DOHH2 (cell line): ENCODE measurements around the gene C6orf47.

Source experiments
- H3F3A ChIP-seq: fragments of 200-600 bp; sonication (generic), shearing (Covaris generic); 2 replicates; pipeline ENCODE4 v1.6.0; 2016; ENCODE audit warnings: antibody characterized with exemption, mild to moderate bottlenecking; ENCODE audit not compliant: control insufficient read depth, insufficient read depth
- H3K27ac ChIP-seq: fragments of 200-600 bp; sonication (generic); 2 replicates; pipeline ENCODE4 v1.5.1; 2014; ENCODE audit warnings: low read depth, mild to moderate bottlenecking, low read length, moderate library complexity
- H3K27me3 ChIP-seq: fragments of 200-600 bp; sonication (generic); 2 replicates; pipeline ENCODE4 v1.6.1; 2014; ENCODE audit warnings: mild to moderate bottlenecking, low read length, mixed read lengths; ENCODE audit not compliant: control insufficient read depth
- H3K36me3 ChIP-seq: fragments of 200-600 bp; sonication (generic); 2 replicates; pipeline ENCODE4 v1.6.1; 2014; ENCODE audit warnings: mild to moderate bottlenecking, low read length, moderate library complexity, mixed read lengths; ENCODE audit not compliant: control insufficient read depth
- H3K4me1 ChIP-seq: fragments of 200-600 bp; sonication (generic); 2 replicates; pipeline ENCODE4 v1.6.1; 2014; ENCODE audit warnings: mild to moderate bottlenecking, low read length, mixed read lengths; ENCODE audit not compliant: control insufficient read depth
- H3K4me2 ChIP-seq: fragments of 200-600 bp; sonication (generic); 2 replicates; pipeline ENCODE4 v1.6.0; 2014; ENCODE audit warnings: mild to moderate bottlenecking, low read length, moderate library complexity
- H3K4me3 ChIP-seq: fragments of 200-600 bp; sonication (generic); 2 replicates; pipeline ENCODE4 v1.5.1; 2014; ENCODE audit warnings: mild to moderate bottlenecking, low read length, mixed read lengths
- H3K79me2 ChIP-seq: fragments of 200-600 bp; sonication (generic); 2 replicates; pipeline ENCODE4 v1.6.1; 2014; ENCODE audit warnings: mild to moderate bottlenecking, low read length, mixed read lengths; ENCODE audit not compliant: control insufficient read depth
- H3K9me2 ChIP-seq: fragments of 200-600 bp; sonication (generic); replicated peaks from 2 replicates; pipeline ENCODE4 v1.6.1; 2014; ENCODE audit warnings: mild to moderate bottlenecking, low read length, mixed read lengths; ENCODE audit not compliant: control insufficient read depth
- H3K9me3 ChIP-seq: fragments of 200-600 bp; sonication (generic); 2 replicates; pipeline ENCODE4 v1.6.1; 2014; ENCODE audit warnings: antibody characterized with exemption, low read length, mixed read lengths; ENCODE audit not compliant: control insufficient read depth, insufficient read depth
- H4K20me1 ChIP-seq: fragments of 200-600 bp; sonication (generic); 2 replicates; pipeline ENCODE4 v1.6.0; 2014; ENCODE audit warnings: low read depth, mild to moderate bottlenecking, antibody characterized with exemption, low read length, moderate library complexity; ENCODE audit not compliant: control insufficient read depth, insufficient read depth
- EZH2phosphoT487 ChIP-seq: fragments of 200-600 bp; sonication (generic); IDR thresholded peaks from 2 replicates; pipeline ENCODE4 v1.6.1; 2017; ENCODE audit warnings: borderline replicate concordance, mild to moderate bottlenecking, antibody characterized with exemption, low read length, moderate library complexity, mixed read lengths
- TF ChIP-seq, protein P1 (sequence below): fragments of 200-600 bp; sonication (generic); IDR thresholded peaks from one replicate; pipeline ENCODE4 v1.5.1; 2014; ENCODE audit warnings: antibody characterized with exemption, mild to moderate bottlenecking, low read depth, low read length; ENCODE audit not compliant: poor library complexity, severe bottlenecking

The C6orf47 gene

DNA sequence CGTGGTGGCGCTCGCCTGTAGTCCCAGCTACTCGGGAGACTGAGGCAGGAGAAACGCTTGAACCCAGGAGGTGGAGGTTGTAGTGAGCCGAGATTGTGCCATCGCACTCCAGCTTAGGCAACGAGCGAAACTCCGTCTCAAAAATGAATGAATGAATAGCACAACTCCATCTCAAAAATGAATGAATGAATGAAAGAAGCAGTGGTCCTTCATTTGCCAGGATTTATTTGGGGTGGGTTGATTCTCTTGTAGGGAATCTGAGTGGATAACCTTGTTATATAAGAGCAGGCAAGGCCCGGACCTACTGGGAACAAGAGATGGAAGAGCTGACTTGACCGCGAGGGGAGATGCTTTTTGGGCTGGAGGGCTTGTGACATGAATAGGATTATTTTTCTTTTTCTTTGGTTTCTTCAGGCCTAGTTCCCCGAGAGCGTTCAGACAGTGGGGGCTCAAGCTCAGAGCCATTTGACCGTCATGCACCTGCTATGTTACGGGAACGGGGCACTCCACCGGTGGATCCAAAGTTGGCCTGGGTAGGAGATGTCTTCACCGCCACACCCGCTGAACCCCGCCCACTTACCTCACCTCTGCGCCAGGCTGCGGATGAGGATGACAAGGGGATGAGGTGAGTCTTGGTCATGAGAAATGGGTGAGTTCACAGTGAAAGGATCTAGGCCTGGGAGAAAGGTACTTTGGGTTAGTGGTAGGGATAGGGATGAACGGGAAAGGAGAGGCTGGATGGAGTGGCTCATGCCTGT, 30.2 kb downstream of the C6orf47 start:
- no peaks in the 10 kb centered on the region for H3K27me3 ChIP-seq
- H3K9me2 ChIP-seq = no peaks in the 10 kb centered on the region
- H3K9me3 ChIP-seq = no peaks in the 10 kb centered on the region
- H3K27ac ChIP-seq = no peak overlapping the region
- H3K36me3 ChIP-seq = peaks cover 100% of the 10 kb centered on the region
- no peak overlapping the region for H3K4me2 ChIP-seq
- peaks cover 18% of the 10 kb centered on the region; the same call in 1 of the 2 replicates for H3F3A ChIP-seq
- no peaks in the 10 kb centered on the region for H3K4me1 ChIP-seq
- H4K20me1 ChIP-seq = peaks cover 4% of the 10 kb centered on the region; the same call in 1 of the 2 replicates
- H3K79me2 ChIP-seq = peaks cover 50% of the 10 kb centered on the region
- TF ChIP-seq, protein P1, sequence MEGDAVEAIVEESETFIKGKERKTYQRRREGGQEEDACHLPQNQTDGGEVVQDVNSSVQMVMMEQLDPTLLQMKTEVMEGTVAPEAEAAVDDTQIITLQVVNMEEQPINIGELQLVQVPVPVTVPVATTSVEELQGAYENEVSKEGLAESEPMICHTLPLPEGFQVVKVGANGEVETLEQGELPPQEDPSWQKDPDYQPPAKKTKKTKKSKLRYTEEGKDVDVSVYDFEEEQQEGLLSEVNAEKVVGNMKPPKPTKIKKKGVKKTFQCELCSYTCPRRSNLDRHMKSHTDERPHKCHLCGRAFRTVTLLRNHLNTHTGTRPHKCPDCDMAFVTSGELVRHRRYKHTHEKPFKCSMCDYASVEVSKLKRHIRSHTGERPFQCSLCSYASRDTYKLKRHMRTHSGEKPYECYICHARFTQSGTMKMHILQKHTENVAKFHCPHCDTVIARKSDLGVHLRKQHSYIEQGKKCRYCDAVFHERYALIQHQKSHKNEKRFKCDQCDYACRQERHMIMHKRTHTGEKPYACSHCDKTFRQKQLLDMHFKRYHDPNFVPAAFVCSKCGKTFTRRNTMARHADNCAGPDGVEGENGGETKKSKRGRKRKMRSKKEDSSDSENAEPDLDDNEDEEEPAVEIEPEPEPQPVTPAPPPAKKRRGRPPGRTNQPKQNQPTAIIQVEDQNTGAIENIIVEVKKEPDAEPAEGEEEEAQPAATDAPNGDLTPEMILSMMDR = no peak
- no peak for TF ChIP-seq EZH2phosphoT487
- no peak overlapping the region for H3K4me3 ChIP-seq

DNA sequence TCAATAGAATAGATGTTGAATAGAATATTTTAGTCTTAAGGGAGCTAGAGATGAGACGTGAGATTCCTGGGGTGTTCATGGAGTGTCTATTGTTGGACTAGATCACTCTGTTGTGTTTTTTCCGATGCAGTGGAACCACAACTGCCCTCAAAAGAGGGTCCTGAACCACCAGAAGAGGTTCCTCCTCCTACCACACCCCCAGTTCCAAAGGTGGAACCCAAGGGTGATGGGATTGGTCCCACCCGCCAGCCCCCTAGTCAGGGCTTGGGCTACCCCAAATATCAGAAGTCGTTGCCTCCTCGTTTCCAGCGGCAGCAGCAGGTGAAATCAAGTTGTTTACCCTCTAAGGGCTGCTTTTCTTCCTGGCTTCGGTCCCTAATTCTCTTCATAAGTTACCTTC, 31.6 kb downstream of the C6orf47 start:
- H3K27me3 ChIP-seq = no peaks in the 10 kb centered on the region
- no peak overlapping the region for H3K27ac ChIP-seq
- H3K79me2 ChIP-seq = peaks cover 61% of the 10 kb centered on the region
- H3K4me3 ChIP-seq = no peak overlapping the region
- H3K36me3 ChIP-seq = peaks cover 100% of the 10 kb centered on the region
- no peaks in the 10 kb centered on the region for H3K9me2 ChIP-seq
- H3K4me2 ChIP-seq = no peak overlapping the region
- peaks cover 4% of the 10 kb centered on the region; the same call in 1 of the 2 replicates for H4K20me1 ChIP-seq
- TF ChIP-seq EZH2phosphoT487 = no peak
- TF ChIP-seq, protein P1 = no peak
- H3F3A ChIP-seq = peaks cover 8% of the 10 kb centered on the region; the same call in 1 of the 2 replicates
- H3K4me1 ChIP-seq = no peaks in the 10 kb centered on the region
- no peaks in the 10 kb centered on the region for H3K9me3 ChIP-seq

DNA sequence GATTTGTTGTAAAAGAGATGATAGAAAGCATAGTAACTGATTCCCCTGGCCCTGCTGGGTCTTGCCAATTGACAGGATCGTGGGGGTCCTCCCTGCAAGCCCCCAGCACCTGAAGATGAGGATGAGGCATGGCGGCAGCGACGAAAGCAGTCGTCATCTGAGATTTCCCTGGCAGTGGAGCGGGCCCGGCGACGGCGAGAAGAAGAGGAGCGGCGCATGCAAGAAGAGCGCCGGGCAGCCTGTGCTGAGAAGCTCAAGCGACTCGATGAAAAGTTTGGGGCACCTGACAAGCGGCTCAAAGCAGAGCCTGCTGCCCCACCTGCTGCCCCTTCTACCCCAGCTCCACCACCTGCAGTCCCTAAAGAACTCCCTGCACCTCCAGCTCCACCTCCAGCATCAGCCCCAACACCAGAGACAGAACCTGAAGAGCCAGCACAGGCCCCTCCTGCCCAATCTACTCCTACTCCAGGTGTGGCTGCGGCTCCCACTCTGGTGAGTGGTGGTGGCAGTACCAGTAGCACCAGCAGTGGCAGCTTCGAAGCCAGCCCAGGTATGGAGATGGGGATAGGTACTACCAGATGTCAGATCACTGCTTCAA, 32.8 kb downstream of the C6orf47 start:
- Histone ChIP-seq H3K27ac (no peak overlapping the region), H3K9me2 (no peaks in the 10 kb centered on the region), H3F3A (0 out of 2 replicates have a peak, but pooled peaks cover 2% of the 10 kb centered on the region), H3K9me3 (no peaks in the 10 kb centered on the region), H3K4me2 (no peak overlapping the region), H3K4me1 (peaks cover 1% of the 10 kb centered on the region), H4K20me1 (peaks cover 5% of the 10 kb centered on the region; the same call in 1 of the 2 replicates), H3K4me3 (no peak overlapping the region), H3K27me3 (no peaks in the 10 kb centered on the region), H3K36me3 (peaks cover 100% of the 10 kb centered on the region), H3K79me2 (peaks cover 68% of the 10 kb centered on the region)
- TF ChIP-seq EZH2phosphoT487 = no peak
- TF ChIP-seq, protein P1 = no peak
